ENCODE measurements around the gene JPT2. TPM values are rescaled to one million over a fixed set of nuclear protein-coding genes. Genes with fewer than 3 reads are reported as not detected.

Gene JPT2
- total RNA-seq, 1 donor from 2014 or later = 180 TPM

DNA sequence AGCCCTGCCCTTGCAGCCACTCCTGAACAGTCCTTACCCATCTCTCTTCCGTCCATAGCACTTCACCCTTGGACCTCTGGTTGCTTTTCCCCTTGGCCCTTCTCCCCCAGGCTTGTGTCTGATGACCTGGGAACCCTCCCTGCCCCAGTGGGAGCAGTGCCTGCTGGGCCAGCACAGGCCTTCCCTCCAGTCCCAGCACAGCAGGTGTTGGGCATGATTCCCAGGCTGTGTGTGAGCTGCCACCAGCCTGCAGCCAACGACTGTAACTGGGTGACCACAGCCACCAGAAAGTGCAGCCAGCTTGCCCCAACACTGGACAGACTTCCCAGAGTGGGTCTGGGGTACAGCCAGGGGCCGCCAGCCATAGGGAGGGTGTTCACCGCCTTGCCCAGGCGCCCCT lies 35.9 kb upstream of the JPT2 start:
- TF ChIP-seq, protein P1, sequence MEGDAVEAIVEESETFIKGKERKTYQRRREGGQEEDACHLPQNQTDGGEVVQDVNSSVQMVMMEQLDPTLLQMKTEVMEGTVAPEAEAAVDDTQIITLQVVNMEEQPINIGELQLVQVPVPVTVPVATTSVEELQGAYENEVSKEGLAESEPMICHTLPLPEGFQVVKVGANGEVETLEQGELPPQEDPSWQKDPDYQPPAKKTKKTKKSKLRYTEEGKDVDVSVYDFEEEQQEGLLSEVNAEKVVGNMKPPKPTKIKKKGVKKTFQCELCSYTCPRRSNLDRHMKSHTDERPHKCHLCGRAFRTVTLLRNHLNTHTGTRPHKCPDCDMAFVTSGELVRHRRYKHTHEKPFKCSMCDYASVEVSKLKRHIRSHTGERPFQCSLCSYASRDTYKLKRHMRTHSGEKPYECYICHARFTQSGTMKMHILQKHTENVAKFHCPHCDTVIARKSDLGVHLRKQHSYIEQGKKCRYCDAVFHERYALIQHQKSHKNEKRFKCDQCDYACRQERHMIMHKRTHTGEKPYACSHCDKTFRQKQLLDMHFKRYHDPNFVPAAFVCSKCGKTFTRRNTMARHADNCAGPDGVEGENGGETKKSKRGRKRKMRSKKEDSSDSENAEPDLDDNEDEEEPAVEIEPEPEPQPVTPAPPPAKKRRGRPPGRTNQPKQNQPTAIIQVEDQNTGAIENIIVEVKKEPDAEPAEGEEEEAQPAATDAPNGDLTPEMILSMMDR (IDR thresholded peaks at IDR 0.05; ENCODE audit: unreplicated experiment) = no peak
- Mint-ChIP-seq H3K27me3 (ENCODE audit: unreplicated experiment) (peaks cover 3% of the 10 kb centered on the region), H3K36me3 (ENCODE audit: low read depth, unreplicated experiment) (peaks cover 59% of the 10 kb centered on the region), H3K4me3 (ENCODE audit: unreplicated experiment) (peak overlapping the region; percentile 73), H3K9me3 (ENCODE audit: unreplicated experiment) (no peaks in the 10 kb centered on the region), H3K4me1 (ENCODE audit: unreplicated experiment) (peaks cover 34% of the 10 kb centered on the region), H3K27ac (ENCODE audit: unreplicated experiment) (peak overlapping the region; percentile 61)
- DNase-seq (ENCODE audit: low spot score) = no peak

DNA sequence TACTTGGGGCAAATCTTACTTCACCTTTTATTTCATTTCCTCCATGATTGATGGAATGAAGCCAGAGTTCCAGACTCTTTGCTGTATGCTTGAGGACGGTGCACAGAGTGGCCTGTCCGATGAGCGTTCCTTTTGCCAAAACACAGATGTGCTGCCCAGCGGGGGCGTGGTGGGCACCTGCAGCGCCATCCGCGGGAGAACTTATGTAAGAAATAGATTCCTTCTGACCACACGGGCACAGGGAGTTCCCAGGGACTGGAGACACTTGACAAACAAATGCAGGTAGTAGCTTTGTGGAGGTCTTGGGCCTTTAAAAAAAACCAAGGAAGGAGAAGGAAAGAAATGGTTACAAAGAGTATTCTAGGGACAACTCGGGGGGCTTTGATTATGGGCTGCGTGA lies 35.3 kb upstream of the JPT2 start:
- H3K36me3 Mint-ChIP-seq (ENCODE audit: low read depth, unreplicated experiment) = peaks cover 60% of the 10 kb centered on the region
- no peak for DNase-seq (ENCODE audit: low spot score)
- H3K27ac Mint-ChIP-seq (ENCODE audit: unreplicated experiment) = peak overlapping the region; percentile 1
- peaks cover 34% of the 10 kb centered on the region for H3K4me1 Mint-ChIP-seq (ENCODE audit: unreplicated experiment)
- no peaks in the 10 kb centered on the region for H3K9me3 Mint-ChIP-seq (ENCODE audit: unreplicated experiment)
- TF ChIP-seq, protein P1 (IDR thresholded peaks at IDR 0.05; ENCODE audit: unreplicated experiment) = no peak
- H3K27me3 Mint-ChIP-seq (ENCODE audit: unreplicated experiment) = peaks cover 3% of the 10 kb centered on the region
- H3K4me3 Mint-ChIP-seq (ENCODE audit: unreplicated experiment) = peak overlapping the region; percentile 62

DNA sequence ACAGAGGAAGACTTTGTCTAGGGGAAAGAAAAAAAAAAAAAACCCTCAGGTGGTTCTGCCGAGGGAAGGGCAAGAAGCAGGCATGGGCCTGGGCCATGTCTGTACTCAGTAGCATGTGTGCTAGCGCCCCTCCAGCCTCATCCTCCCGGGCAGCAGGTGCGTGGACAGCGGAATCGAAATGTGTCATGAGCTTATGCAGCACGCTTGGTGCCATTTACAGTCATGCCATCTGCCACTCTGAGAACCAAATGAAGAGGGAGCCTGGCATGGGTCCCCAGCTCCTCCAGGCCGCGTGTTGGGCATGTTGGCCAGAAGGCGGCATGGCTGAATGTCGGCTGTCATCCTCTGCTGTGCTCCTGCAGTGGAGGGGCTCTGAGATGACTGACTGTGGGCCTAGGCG lies 34.6 kb upstream of the JPT2 start:
- Mint-ChIP-seq H3K27ac (ENCODE audit: unreplicated experiment) (no peak overlapping the region), H3K27me3 (ENCODE audit: unreplicated experiment) (peaks cover 3% of the 10 kb centered on the region), H3K4me1 (ENCODE audit: unreplicated experiment) (peaks cover 34% of the 10 kb centered on the region), H3K4me3 (ENCODE audit: unreplicated experiment) (no peak overlapping the region), H3K36me3 (ENCODE audit: low read depth, unreplicated experiment) (peaks cover 56% of the 10 kb centered on the region), H3K9me3 (ENCODE audit: unreplicated experiment) (no peaks in the 10 kb centered on the region)
- no peak for DNase-seq (ENCODE audit: low spot score)
- TF ChIP-seq, protein P1 (IDR thresholded peaks at IDR 0.05; ENCODE audit: unreplicated experiment) = no peak

DNA sequence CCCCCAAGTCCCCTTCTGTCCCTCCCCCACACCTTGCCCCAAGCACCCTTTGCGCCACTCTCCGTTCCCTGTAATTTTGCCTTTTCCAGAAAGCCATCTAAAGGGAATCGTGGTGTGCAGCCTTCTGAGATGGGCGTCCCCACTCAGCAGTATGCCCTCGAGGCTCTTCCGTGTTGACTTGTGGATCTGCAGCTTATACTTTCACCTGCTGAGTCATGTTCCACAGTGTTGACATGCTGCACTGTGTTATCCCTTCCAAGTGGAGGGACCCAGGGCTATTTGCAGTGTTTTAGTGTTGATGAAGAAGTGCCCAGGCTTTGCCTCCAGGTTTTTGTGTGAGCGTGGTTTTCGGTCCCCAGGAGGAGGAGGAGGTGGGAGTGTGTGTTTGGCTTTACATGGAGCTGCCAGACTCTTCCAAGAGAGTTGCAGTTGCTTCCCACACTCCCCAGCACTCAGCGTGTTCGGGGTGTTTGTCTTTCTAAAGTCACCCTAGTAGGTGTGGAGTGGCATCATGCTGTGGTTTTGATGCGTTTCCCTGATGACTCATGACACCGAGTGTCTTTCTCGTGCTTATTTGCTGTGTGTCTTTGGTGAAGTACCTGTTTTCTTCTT lies 32.1 kb upstream of the JPT2 start:
- no peak for DNase-seq (ENCODE audit: low spot score)

DNA sequence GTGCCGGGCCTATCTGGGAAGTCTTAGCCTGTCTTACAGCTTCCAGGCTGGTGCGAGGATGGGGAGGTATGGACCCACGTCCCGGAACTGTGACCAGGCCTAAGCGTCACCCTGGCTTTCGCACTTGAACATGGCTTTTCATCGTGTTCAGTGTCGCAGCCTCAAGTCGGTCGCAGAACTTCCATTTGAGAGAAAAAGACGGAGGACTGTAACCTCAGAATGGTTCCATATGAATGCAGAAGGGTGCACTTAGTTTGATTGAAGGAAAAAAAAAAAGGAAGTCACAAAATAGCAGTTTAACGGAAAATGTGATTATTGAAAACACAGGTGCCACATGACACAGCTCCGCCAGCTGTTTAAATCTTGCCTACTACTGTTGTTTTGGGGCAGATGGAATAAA lies 30.2 kb upstream of the JPT2 start:
- Mint-ChIP-seq H3K27ac (ENCODE audit: unreplicated experiment) (no peak overlapping the region), H3K27me3 (ENCODE audit: unreplicated experiment) (peaks cover 7% of the 10 kb centered on the region), H3K9me3 (ENCODE audit: unreplicated experiment) (no peaks in the 10 kb centered on the region), H3K4me3 (ENCODE audit: unreplicated experiment) (peak overlapping the region; percentile 26), H3K4me1 (ENCODE audit: unreplicated experiment) (peaks cover 8% of the 10 kb centered on the region), H3K36me3 (ENCODE audit: low read depth, unreplicated experiment) (peaks cover 51% of the 10 kb centered on the region)
- TF ChIP-seq, protein P1 (IDR thresholded peaks at IDR 0.05; ENCODE audit: unreplicated experiment) = no peak
- no peak for DNase-seq (ENCODE audit: low spot score)

More for the DNA sequence above, 32.1 kb upstream of the JPT2 start:
- TF ChIP-seq, protein P1 (IDR thresholded peaks at IDR 0.05; ENCODE audit: unreplicated experiment) = no peak
- H3K36me3 Mint-ChIP-seq (ENCODE audit: low read depth, unreplicated experiment) = peaks cover 51% of the 10 kb centered on the region
- H3K4me3 Mint-ChIP-seq (ENCODE audit: unreplicated experiment) = no peak overlapping the region
- H3K27me3 Mint-ChIP-seq (ENCODE audit: unreplicated experiment) = no peaks in the 10 kb centered on the region
- no peak overlapping the region for H3K27ac Mint-ChIP-seq (ENCODE audit: unreplicated experiment)
- H3K4me1 Mint-ChIP-seq (ENCODE audit: unreplicated experiment) = peaks cover 16% of the 10 kb centered on the region
- no peaks in the 10 kb centered on the region for H3K9me3 Mint-ChIP-seq (ENCODE audit: unreplicated experiment)
